A549 (cell line): Measurements from ENCODE around the gene ABCB1. TPM values are rescaled to one million over a fixed set of nuclear protein-coding genes. Genes with fewer than 3 reads are reported as not detected.

Experiments
- ATAC-seq, 2 experiments: fragments of 200-7000 bp in 1 of 2; fragments of >200 bp in 1 of 2; cut with Nextera tagmentation in 1 of 2; cut with Tn5 transposase in 1 of 2; 3 replicates each; pipeline versions ENCODE4 v1.8.0 to v1.9.1; 2018 to 2020; ENCODE audit warnings: mild to moderate bottlenecking in 1 of 2, moderate library complexity in 1 of 2
- CTCF ChIA-PET: fragments of 300-600 bp; sonication (Branson Sonifier 250); formaldehyde crosslinking; extraction: SDS; loops from one replicate; lab custom pipeline; 2021; ENCODE audit warnings: antibody characterized with exemption, inconsistent platforms; lab: Yijun Ruan, JAX
- POLR2A ChIA-PET: fragments of 350-600 bp; formaldehyde crosslinking; extraction: SDS; loops from one replicate; lab custom pipeline; 2021; ENCODE audit warnings: antibody characterized with exemption, inconsistent platforms; lab: Yijun Ruan, JAX
- DNase-seq, 2 experiments: peaks; one replicate each; pipeline versions ENCODE4 v3.0.0 to v3.0.0-alpha.2; 2011 to 2016; ENCODE audit warnings: low read depth in 1 of 2, low spot score in 1 of 2
- FAIRE-seq: peaks from 2 replicates; lab custom pipeline; 2011; peaks lifted over from hg19 to GRCh38; lab: Jason Lieb, UNC
- H3K27ac ChIP-seq, 2 experiments: fragments of >200 bp; sonication (Bioruptor Twin); formaldehyde crosslinking; 3 replicates each; pipeline ENCODE4 v1.5.1; 2016 to 2017
- H3K4me1 ChIP-seq: fragments of >200 bp; sonication (Bioruptor Twin); formaldehyde crosslinking; 3 replicates; pipeline ENCODE4 v1.6.1; 2016
- H3K4me2 ChIP-seq: fragments of >200 bp; sonication (Bioruptor Twin); formaldehyde crosslinking; 3 replicates; pipeline ENCODE4 v1.6.1; 2016
- H3K4me3 ChIP-seq: fragments of >200 bp; sonication (Bioruptor Twin); formaldehyde crosslinking; 3 replicates; pipeline ENCODE4 v1.5.1; 2016
- H3K9me3 ChIP-seq: fragments of >200 bp; sonication (Bioruptor Twin); formaldehyde crosslinking; 3 replicates; pipeline ENCODE4 v1.6.1; 2016
- CBX2 ChIP-seq: fragments of 200-600 bp; sonication (generic); IDR thresholded peaks from 2 replicates; pipeline ENCODE4 v1.6.1; 2016; ENCODE audit warnings: low read depth, mild to moderate bottlenecking, borderline replicate concordance
- GATA3 ChIP-seq: IDR thresholded peaks from 2 replicates; pipeline ENCODE4 v1.6.1; 2012; ENCODE audit warnings: borderline replicate concordance
- HDAC2 ChIP-seq: fragments of 200-600 bp; sonication (generic); IDR thresholded peaks from 2 replicates; pipeline ENCODE4 v1.6.1; 2016
- HES2 ChIP-seq: fragments of >200 bp; sonication (Bioruptor Twin); formaldehyde crosslinking; IDR thresholded peaks from 2 replicates; pipeline ENCODE4 v1.6.1; 2016
- HEYL ChIP-seq: fragments of 250-450 bp; sonication (Bioruptor Pico); IDR thresholded peaks from 2 replicates; pipeline ENCODE4 v1.8.0; 2021; ENCODE audit warnings: mild to moderate bottlenecking, moderate library complexity
- PBX3 ChIP-seq: IDR thresholded peaks from 2 replicates; pipeline ENCODE4 v1.6.1; 2012
- RNF2 ChIP-seq: fragments of 200-600 bp; sonication (generic); IDR thresholded peaks from 2 replicates; pipeline ENCODE4 v1.6.1; 2016; ENCODE audit warnings: low read depth, mild to moderate bottlenecking, antibody characterized with exemption, moderate library complexity, borderline replicate concordance
- SMC3 ChIP-seq: fragments of >200 bp; sonication (Bioruptor Twin); formaldehyde crosslinking; IDR thresholded peaks from 3 replicates; pipeline ENCODE4 v1.6.1; 2018; ENCODE audit warnings: inconsistent platforms
- ZFP36 ChIP-seq: fragments of 450-650 bp; IDR thresholded peaks from 2 replicates; pipeline ENCODE4 v1.6.1; 2014; ENCODE audit warnings: borderline replicate concordance; ENCODE audit not compliant: partially characterized antibody
- ZNF302 ChIP-seq: fragments of 250-450 bp; sonication (Bioruptor Pico); IDR thresholded peaks from 2 replicates; pipeline ENCODE4 v1.9.0; 2021; ENCODE audit warnings: inconsistent platforms, mild to moderate bottlenecking, moderate library complexity
- WGBS: methylation state at CpG from one replicate; pipeline ENCODE4 v1.1.6; 2017; ENCODE audit errors: missing lambda C conversion rate; 5-methylcytosine and 5-hydroxymethylcytosine counted together
- polyA plus RNA-seq, 4 experiments: library from polyadenylated mRNA; depleted of rRNA in 3 of 4; stranded (reverse); fragments of >200 nt; fragmentation: RNase III in 1 of 4; extraction: RNeasy Plus Mini Kit Qiagen cat#74134 plus additional on column Dnase treatment in 1 of 4; gene quantifications; 2 replicates in 3 of 4; 3 replicates in 1 of 4; pipeline ENCODE4 v1.2.3, GENCODE V29; 2011 to 2017
- TF ChIP-seq, protein P1 (sequence below): fragments of >200 bp; sonication (Bioruptor Twin); formaldehyde crosslinking; IDR thresholded peaks from 3 replicates; pipeline ENCODE4 v1.5.1; 2016
- TF ChIP-seq, protein P2 (sequence below): fragments of 200-600 bp; sonication (generic); IDR thresholded peaks from 2 replicates; pipeline ENCODE4 v1.6.1; 2016; ENCODE audit warnings: antibody characterized with exemption, mild to moderate bottlenecking, moderate library complexity
- TF ChIP-seq, protein P3 (sequence below): fragments of 150-350 bp; IDR thresholded peaks from 2 replicates; pipeline ENCODE4 v1.6.1; 2014; ENCODE audit warnings: low read depth, mild to moderate bottlenecking, low read length

ABCB1 gene
- polyA plus RNA-seq, 2 of the 4 experiments (the other 2 are of a cell fraction) = 0.05 TPM; not detected in 1

DNA sequence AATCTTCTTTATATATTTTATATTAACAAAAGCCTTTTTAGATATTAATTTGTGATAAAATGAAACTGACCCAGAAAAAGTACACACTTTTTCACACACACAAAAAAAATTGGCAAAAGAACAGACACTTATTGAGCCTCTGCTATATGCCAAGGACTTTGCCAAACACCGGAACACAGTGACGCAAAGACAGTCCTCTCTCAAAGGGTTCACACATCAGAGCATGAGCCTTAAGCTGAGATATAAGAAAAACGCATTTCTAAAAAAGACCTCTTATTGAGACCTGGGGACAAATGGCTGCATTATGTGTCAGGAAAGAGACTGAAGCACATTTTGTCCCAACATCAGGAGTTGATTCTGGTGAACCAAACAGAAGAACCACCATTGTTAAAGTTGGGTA is 101.2 kb downstream of the ABCB1 start:
- POLR2A ChIA-PET = no interaction called here
- TF ChIP-seq, protein P1, sequence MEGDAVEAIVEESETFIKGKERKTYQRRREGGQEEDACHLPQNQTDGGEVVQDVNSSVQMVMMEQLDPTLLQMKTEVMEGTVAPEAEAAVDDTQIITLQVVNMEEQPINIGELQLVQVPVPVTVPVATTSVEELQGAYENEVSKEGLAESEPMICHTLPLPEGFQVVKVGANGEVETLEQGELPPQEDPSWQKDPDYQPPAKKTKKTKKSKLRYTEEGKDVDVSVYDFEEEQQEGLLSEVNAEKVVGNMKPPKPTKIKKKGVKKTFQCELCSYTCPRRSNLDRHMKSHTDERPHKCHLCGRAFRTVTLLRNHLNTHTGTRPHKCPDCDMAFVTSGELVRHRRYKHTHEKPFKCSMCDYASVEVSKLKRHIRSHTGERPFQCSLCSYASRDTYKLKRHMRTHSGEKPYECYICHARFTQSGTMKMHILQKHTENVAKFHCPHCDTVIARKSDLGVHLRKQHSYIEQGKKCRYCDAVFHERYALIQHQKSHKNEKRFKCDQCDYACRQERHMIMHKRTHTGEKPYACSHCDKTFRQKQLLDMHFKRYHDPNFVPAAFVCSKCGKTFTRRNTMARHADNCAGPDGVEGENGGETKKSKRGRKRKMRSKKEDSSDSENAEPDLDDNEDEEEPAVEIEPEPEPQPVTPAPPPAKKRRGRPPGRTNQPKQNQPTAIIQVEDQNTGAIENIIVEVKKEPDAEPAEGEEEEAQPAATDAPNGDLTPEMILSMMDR = no peak
- TF ChIP-seq HEYL (CRISPR knock-in tag) = no peak
- TF ChIP-seq PBX3 = no peak
- TF ChIP-seq, protein P2, sequence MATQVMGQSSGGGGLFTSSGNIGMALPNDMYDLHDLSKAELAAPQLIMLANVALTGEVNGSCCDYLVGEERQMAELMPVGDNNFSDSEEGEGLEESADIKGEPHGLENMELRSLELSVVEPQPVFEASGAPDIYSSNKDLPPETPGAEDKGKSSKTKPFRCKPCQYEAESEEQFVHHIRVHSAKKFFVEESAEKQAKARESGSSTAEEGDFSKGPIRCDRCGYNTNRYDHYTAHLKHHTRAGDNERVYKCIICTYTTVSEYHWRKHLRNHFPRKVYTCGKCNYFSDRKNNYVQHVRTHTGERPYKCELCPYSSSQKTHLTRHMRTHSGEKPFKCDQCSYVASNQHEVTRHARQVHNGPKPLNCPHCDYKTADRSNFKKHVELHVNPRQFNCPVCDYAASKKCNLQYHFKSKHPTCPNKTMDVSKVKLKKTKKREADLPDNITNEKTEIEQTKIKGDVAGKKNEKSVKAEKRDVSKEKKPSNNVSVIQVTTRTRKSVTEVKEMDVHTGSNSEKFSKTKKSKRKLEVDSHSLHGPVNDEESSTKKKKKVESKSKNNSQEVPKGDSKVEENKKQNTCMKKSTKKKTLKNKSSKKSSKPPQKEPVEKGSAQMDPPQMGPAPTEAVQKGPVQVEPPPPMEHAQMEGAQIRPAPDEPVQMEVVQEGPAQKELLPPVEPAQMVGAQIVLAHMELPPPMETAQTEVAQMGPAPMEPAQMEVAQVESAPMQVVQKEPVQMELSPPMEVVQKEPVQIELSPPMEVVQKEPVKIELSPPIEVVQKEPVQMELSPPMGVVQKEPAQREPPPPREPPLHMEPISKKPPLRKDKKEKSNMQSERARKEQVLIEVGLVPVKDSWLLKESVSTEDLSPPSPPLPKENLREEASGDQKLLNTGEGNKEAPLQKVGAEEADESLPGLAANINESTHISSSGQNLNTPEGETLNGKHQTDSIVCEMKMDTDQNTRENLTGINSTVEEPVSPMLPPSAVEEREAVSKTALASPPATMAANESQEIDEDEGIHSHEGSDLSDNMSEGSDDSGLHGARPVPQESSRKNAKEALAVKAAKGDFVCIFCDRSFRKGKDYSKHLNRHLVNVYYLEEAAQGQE = no peak
- TF ChIP-seq, protein P3, sequence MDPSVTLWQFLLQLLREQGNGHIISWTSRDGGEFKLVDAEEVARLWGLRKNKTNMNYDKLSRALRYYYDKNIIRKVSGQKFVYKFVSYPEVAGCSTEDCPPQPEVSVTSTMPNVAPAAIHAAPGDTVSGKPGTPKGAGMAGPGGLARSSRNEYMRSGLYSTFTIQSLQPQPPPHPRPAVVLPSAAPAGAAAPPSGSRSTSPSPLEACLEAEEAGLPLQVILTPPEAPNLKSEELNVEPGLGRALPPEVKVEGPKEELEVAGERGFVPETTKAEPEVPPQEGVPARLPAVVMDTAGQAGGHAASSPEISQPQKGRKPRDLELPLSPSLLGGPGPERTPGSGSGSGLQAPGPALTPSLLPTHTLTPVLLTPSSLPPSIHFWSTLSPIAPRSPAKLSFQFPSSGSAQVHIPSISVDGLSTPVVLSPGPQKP = no peak
- TF ChIP-seq HDAC2 = no peak
- no peak for FAIRE-seq

GRCh38 chr7:87498893-87499292 is 101.8 kb downstream of the ABCB1 start:
- ATAC-seq = no peak
- Histone ChIP-seq H3K4me2 (no peak overlapping the region), H3K27ac (no peak overlapping the region), H3K4me1 (no peaks in the 10 kb centered on the region), H3K4me3 (no peak overlapping the region), H3K9me3 (no peaks in the 10 kb centered on the region)
- ChIA-PET POLR2A (no interaction called here), CTCF (no interaction called here)
- 15% methylated on average over 1 of the region's 1 CpG for WGBS
- DNase-seq = no peak
- no peak for TF ChIP-seq HEYL (CRISPR knock-in tag)
- TF ChIP-seq HES2 = no peak
- no peak for TF ChIP-seq PBX3
- no peak for TF ChIP-seq SMC3
- no peak for TF ChIP-seq CBX2
- no peak for TF ChIP-seq ZFP36
- no peak for TF ChIP-seq GATA3
- no peak for TF ChIP-seq ZNF302 (CRISPR knock-in tag)
- TF ChIP-seq RNF2 = no peak
- FAIRE-seq = no peak

More for the DNA sequence above, 101.2 kb downstream of the ABCB1 start:
- H3K4me2 ChIP-seq = no peak overlapping the region
- CTCF ChIA-PET = no interaction called here
- no peak overlapping the region for H3K27ac ChIP-seq
- H3K9me3 ChIP-seq = no peaks in the 10 kb centered on the region
- H3K4me1 ChIP-seq = no peaks in the 10 kb centered on the region
- no peak overlapping the region for H3K4me3 ChIP-seq
- no peak for DNase-seq
- no peak for ATAC-seq
- WGBS = 66% methylated on average over 3 of the region's 3 CpGs
